ENCODE results near the gene PLA1A.
A peak's percentile ranks its signal among the peaks of the same experiment; 100 is the strongest.

Gene PLA1A

GRCh38 chr3:119636249-119636648 is 38.6 kb downstream of the PLA1A start:
- no peak for DNase-seq (ENCODE audit: insufficient read length, low spot score)
- TF ChIP-seq CTCF (IDR thresholded peaks at IDR 0.05; ENCODE audit: insufficient read depth, missing control alignments), result no peak
- no peak for FAIRE-seq

- DNase-seq (ENCODE audit: insufficient read length, low spot score) (no peak), FAIRE-seq (no peak)
- TF ChIP-seq CTCF (IDR thresholded peaks at IDR 0.05; ENCODE audit: insufficient read depth, missing control alignments), result no peak
Measured at GRCh38 chr3:119636891-119637611, 39.4 kb downstream of the PLA1A start.

- no peak for TF ChIP-seq CTCF (IDR thresholded peaks at IDR 0.05; ENCODE audit: insufficient read depth, missing control alignments)
- FAIRE-seq, result no peak
- DNase-seq (ENCODE audit: insufficient read length, low spot score), result no peak
Measured at GRCh38 chr3:119637679-119638477, 40.2 kb downstream of the PLA1A start.

- no peak for TF ChIP-seq CTCF (IDR thresholded peaks at IDR 0.05; ENCODE audit: insufficient read depth, missing control alignments)
- FAIRE-seq (peak; percentile 25), DNase-seq (ENCODE audit: insufficient read length, low spot score) (no peak)
Measured at GRCh38 chr3:119639494-119640350, 42.0 kb downstream of the PLA1A start.

- DNase-seq (ENCODE audit: insufficient read length, low spot score) (no peak), FAIRE-seq (no peak)
- TF ChIP-seq CTCF (IDR thresholded peaks at IDR 0.05; ENCODE audit: insufficient read depth, missing control alignments), result no peak
Measured at GRCh38 chr3:119641416-119641815, 43.7 kb downstream of the PLA1A start.

GRCh38 chr3:119642746-119643473 is 45.2 kb downstream of the PLA1A start:
- FAIRE-seq, result no peak

More at GRCh38 chr3:119642746-119643473, 45.2 kb downstream of the PLA1A start:
- TF ChIP-seq CTCF (IDR thresholded peaks at IDR 0.05; ENCODE audit: insufficient read depth, missing control alignments), result no peak
- DNase-seq (ENCODE audit: insufficient read length, low spot score), result no peak

Data from D721Med (cell line).